HG02588 (cell line): ENCODE measurements around the gene FOXC2.

Experiments
- ATAC-seq: cut with Tn5 transposase; IDR thresholded peaks from one replicate; pipeline ENCODE4 v1.9.1; 2021; ENCODE audit warnings: mild to moderate bottlenecking, moderate library complexity; ENCODE audit not compliant: unreplicated experiment

Gene FOXC2

DNA sequence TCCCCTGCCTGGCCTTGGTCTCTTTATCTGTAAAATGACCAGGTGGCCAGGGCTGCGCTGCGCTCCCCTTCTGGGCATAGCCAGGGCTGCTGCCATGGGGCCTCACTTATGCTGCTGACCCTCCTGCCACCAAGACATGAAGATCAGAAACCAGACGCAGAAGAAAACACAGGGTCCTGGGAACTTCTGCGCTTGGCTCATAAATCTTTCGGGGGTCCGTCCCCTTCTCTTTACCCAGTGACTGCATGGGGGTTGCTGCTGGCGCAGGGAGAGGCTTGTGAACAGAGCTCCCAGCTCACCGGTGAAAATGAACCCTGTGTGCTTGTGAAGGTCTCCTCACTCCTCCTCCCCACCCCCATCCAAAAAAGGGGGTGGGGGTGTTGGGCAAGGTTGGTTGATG is 6.0 kb downstream of the FOXC2 start:
- no peak for ATAC-seq

DNA sequence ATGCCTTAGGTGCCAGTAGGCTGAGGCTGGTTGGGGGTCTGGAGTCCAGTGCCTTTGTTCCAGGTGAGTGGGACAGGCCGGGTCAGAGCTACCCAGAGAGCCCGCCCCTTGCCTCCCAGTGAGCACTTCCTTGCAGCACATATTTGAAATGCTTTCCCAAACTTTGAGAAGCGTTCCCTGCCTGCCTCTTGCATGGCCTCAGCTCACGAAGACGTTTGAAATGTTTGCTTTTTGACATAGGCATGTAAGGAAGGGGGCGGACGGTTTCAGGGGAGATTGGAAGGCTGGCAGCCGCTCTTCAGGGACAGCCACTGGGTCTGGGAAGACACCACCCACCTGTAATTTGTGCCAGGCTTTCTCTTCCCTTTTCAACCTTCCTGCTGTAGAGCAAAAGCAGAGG is 6.6 kb downstream of the FOXC2 start:
- ATAC-seq: no peak

DNA sequence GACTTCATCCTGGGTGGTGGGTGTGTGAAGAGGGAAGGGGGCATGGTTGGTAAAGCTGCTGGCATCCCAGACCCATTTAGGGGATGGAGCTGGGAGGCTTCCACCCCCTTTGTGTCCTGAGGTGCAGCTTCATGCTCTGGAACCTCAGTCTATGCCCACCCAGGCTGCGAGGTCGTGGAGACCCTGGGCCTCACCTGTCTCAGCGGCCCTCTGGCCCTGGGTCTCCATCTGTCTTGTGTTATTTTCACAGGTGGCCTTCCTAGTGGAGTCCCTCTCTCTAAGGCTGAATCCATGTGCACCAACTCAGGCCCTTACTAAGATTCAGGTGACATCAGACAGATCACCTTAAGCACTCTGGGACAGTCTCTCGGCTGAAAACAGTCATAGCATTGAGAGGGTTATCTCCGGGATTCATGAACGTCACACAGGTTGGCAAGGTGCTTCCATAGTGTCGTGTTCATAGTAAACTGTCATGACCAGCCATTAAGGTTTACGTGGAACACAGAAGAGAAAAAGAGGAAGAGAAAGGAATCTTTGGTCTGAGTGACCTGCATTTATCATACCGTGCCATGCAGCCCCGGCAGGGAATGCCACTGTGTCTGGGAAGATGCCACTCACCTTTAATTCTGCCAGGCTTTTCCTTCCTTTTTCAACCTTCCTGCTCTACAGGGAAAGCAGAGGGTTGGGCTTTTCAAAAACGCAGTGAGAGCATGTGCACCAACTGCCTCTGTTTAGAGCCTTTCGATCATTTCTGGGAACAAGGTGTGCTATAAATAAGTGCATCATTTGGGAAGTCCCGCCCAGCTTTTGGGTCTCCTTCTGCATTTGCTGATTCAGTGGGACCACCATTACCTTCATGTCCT is 7.2 kb downstream of the FOXC2 start:
- ATAC-seq: no peak

DNA sequence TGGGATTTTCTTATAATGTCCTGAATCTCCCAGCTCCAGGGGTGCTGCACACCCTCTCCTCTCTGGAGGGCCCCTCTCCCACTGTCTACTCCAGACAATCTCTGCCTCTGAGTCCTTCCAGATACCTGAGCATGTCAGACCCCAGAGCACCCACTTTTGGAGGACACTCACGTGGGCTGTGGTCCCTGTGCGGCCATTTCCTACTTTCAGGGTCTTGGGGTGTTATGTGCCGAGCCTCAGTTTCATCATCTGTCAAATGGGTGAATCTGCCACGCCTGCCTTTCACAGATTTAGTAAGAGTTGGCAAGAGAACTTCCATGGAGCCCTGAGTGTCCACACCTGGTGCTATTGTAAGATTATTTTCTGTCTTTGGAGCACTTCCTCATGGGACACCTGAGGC is 8.0 kb downstream of the FOXC2 start:
- ATAC-seq: no peak

DNA sequence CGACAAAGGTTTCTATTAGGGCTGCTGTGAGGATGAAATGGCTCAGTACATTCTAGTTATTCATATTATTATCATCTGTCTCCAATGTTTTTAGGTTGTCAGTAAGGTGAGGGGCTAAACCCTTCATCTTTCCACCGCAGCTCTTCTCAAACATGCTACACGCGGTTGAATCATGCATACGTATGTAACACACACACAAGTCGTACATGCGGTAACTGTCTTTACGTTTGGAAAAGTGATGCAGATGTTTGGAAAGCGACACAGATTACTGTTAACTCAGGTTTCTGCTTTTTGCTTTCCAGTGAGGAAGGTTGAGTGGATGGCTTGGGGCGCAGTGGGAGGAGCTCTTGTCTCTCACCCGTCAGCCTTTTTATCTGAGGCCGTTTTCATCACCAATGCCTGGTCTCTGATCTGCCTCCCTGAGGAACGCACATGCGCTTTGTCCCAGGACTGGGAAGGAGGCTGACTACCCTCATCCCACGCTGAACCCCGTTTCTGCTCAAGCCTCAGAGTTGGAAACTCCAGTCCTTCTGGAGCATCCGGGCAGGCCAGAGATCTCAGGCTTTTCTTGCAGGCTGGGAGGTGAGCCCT is 8.6 kb downstream of the FOXC2 start:
- ATAC-seq: no peak

DNA sequence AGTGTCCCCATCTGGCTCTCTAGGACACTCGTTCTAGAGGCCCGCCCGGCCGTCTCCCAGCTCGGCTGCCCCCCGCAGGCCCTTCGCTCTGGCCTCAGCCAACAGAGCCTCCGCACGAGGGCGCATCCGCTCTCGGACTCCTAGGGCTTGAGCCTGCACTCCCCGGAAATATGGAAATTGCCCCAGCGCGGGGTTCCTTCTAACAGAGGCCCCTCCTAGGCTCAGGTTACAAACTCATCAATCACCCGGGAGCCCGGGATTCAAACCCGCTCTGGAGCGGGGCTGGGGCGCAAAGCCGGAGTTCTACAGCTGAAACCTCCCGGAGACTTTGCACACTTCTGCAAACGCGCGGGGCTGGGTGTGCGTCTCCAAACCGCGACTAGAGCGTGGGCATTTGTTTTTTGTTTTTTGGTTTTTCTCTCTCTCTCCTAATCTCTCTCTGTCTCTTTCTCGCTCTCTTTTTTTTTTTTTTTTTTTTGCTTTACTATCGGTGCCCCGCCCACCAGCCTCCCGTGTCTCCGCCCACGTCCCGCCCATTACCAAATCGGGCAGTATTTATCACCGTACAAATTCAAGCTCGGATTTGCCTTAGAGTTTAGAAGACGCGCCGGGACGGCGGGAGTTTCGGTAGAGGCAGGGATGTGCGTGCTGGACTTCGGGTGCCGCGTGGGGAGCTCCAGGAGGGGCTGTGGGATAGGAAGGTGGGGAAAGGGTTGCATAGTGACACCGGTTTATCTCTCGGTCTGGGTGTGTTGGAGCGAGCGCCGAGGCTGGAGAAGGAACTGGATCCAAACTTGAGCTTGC is 9.3 kb downstream of the FOXC2 start:
- ATAC-seq: no peak

DNA sequence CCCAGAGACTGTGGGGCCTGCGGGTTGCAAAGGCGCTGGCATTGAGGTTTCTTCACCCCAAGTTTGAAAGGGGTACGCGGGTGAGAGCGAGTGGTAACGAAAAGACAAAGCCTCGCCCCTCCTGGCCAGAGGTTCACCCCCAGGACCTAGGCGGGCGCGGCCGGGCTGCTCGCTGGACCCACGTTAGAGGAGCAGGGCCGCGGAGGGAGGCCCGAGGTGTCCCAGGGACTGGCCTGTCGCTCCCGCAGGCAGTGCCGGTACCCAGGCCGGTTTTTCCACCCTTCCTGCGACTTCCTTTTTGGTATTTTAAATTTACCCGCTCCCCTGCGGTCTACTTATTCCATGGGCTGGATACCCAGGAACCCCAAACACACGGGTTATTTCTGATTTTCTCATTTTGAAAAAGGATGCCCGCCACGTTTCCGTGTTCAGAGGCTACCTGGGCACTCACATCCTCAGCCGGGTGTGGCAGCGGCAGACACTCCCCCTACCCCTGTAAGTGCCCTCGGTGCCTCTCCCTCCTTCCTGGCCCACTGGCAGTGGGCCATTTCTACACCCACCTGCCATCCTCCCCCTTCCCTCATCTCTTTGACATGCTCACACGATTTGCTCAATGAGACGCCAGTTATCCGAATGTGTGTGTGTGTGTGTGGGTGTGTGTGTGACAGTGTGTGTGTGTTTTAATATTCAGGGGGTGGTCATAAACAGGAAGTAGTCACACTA is 10.1 kb downstream of the FOXC2 start:
- ATAC-seq: no peak

DNA sequence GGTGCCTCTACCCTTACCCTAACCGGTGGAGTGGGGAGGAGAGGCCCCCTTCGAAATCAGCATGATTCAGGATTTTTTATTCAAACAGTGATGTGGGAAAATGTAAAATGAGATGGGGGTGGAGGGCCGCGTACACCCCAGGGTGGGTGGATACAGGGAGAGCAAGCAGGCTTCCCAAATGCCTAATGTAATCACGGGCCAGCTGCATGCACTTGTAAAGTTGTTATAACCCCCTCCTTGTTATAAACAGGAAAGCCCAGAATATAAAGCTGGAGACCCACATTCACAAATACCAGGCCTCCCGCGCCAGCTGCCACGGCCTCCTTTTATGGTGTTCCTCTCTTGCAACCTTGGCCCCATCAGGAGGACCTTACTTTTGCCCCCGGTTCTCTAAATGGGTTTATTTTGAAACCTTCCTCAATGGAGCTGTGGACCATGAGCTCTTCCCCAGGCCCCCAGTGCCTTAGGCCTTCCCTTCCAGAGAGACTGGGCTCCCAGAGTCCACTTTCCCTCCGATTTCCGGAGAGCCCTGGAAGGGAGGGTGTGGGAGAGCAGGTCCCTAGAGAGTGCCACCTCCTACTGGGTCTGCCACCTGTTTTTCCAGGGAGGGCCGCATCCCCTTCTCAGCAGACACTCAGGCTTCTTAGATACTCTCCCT is 10.8 kb downstream of the FOXC2 start:
- ATAC-seq: no peak

DNA sequence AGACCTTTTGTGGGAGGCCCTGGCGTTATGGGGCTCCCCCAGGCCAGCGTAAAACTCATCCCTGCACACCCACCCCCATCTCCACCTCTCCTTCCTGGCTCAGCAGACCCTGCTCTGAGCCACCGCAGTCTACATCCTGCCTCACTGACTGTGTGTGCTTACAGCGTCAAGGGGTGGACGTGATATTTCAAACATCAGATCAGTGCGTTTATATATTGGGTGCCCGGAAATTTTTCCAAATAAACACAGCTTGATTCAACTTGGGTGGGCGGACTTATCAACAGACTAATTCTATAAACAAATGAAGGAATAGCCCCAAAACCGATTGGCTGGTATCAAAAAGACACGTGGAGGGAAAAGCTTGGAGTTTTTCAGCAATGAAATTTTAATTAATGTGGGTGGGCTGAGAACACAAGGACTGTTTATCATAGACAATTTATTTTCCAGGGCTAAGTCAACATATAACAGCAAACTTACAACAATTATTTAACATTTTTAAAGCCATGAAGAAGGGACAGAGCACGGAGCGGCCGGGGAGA is 11.5 kb downstream of the FOXC2 start, which contains the start of gene FOXL1:
Gene FOXL1, plus strand, starts transcription at position 489 of the 539 bp plus-strand sequence. CDS start 175 bp downstream, outside the sequence.
- ATAC-seq: no peak

DNA sequence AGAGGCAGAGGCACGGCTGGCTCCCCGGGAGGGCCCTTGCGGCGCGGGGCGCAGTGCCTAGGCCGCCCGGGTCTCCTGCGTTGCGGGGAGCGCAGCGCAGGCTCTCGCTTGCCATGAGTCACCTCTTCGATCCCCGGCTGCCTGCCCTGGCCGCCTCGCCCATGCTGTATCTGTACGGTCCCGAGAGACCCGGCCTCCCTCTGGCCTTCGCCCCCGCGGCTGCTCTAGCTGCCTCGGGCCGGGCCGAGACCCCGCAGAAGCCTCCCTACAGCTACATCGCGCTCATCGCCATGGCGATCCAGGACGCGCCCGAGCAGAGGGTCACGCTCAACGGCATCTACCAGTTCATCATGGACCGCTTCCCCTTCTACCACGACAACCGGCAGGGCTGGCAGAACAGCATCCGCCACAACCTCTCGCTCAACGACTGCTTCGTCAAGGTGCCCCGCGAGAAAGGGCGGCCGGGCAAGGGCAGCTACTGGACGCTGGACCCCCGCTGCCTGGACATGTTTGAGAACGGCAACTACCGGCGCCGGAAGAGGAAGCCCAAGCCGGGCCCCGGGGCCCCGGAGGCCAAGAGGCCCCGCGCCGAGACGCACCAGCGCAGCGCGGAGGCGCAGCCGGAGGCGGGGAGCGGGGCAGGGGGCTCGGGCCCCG is 12.1 kb downstream of the FOXC2 start:
- ATAC-seq: no peak

DNA sequence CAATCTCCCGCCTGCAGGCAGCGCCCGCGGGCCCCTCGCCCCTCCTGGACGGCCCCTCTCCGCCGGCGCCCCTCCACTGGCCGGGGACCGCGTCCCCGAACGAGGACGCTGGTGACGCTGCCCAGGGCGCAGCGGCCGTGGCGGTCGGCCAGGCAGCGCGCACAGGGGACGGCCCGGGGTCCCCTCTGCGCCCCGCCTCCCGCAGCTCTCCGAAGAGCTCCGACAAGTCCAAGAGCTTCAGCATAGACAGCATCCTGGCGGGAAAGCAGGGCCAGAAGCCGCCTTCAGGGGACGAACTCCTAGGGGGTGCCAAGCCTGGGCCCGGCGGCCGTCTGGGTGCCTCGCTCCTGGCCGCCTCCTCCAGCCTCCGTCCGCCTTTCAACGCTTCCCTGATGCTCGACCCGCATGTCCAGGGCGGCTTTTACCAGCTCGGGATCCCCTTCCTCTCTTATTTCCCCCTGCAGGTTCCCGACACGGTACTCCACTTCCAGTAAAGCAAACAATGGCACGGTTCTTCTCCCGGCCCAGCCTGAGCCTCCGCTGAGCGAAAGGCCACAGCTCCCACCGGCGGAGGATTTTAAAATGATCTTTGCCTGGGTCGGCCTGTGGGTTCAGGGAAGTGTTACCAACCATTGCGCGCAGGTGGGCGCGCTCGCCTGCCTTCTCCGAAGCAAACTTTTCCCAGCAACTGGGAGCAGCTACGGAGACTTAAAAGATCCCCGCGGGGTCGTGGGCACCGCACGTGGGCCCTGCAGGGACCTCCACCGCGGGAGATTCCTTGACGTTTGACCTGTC is 12.8 kb downstream of the FOXC2 start:
- no peak for ATAC-seq

DNA sequence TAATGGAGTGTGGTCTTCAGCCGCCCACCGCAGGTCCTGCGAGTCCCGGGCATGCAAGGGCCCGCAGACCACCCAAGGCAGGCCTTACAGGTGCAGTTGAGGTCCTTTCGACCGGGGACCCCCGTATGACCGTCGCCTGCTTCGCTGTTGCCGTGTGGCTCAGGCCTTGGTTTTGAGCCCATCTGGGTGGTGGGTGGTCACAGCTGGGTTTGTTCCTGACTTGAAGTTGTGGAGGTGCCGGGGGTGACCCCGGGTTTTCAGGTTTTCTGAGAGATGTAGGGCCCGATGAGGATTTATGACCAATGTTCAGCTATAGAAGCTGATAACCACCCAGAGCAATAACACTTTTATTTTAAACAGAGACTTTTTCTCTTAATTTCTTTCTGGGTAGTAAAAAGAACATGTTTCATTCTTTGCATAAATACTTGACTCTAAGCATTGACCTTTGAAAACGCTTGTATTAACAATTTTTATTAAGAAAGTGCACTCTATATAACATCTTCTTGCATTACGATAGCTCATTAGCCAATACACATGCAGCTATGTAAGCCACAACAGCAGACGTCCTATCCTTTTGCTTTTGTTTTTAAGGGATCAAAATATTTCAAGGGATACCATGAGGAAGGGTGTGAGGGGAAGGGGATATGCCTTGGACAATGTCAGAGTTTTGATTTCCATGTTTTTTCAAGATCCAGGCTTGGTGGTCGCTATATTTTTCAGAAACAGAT is 13.6 kb downstream of the FOXC2 start:
- no peak for ATAC-seq

DNA sequence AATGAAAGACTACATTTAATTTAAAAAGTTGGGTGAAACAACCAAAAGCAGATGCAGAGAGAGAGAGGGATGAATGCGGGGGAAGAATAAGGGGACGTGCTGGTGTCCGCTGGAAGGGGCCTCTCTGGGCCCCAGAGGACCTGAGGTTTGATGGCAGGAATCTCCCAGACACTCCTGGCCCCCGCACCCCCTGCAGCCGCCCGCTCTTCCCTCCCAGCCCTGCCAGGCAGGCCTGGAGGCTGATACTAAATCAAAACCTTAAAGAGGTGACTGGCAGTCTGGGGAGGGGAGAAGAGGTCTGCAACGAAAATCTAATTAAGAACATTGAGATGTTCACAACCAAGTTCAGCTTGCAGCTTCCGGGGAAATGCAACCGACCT is 14.2 kb downstream of the FOXC2 start:
- no peak for ATAC-seq

DNA sequence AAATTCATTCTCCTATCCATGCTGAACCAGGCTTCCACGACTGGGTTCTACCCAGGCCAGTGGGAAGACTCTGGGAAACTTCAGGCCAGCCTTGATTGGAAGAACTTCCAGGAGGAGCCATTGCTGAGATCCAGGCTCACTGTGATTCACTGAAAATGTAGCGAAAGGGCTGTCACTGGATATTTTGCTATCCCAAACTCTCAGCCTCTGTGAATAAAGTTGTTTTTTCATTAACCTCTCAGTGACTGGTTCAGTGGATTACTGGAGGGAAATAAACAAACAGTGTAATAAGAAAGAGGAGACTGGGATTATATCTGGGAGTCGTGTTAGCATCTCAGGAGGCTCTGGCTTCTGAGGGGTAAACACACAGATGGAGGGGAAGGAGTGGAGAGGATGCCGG is 14.8 kb downstream of the FOXC2 start:
- ATAC-seq: no peak

DNA sequence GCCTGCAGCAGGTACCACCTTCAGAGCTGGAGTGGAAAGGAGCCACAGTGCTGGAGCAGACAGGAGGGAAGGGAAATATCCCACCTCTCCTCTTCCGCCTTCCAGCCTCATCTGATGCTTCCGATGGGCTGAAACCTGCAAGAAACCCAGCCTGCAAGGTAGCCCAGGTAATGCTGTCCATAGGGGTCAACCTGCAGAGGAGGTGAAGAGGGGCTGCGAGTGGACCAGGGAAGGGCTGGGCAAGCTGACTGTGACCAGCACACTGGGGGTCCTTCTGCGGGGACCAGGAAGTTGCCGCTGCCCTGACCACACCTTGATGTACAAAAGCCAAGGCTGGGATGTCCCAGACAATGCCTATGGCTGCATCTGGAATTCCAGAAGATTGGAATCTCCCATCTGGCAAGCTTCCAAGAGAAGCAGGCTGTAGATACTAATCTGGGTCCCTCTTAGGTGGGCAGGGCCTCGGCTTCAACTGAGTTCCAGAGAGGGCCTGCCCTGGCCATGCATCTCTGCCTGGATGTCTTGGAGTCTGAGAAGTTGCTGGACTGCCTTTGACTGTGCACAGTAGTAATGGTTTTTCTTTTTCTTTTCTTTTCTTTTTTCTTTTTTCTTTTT is 17.5 kb downstream of the FOXC2 start:
- no peak for ATAC-seq

DNA sequence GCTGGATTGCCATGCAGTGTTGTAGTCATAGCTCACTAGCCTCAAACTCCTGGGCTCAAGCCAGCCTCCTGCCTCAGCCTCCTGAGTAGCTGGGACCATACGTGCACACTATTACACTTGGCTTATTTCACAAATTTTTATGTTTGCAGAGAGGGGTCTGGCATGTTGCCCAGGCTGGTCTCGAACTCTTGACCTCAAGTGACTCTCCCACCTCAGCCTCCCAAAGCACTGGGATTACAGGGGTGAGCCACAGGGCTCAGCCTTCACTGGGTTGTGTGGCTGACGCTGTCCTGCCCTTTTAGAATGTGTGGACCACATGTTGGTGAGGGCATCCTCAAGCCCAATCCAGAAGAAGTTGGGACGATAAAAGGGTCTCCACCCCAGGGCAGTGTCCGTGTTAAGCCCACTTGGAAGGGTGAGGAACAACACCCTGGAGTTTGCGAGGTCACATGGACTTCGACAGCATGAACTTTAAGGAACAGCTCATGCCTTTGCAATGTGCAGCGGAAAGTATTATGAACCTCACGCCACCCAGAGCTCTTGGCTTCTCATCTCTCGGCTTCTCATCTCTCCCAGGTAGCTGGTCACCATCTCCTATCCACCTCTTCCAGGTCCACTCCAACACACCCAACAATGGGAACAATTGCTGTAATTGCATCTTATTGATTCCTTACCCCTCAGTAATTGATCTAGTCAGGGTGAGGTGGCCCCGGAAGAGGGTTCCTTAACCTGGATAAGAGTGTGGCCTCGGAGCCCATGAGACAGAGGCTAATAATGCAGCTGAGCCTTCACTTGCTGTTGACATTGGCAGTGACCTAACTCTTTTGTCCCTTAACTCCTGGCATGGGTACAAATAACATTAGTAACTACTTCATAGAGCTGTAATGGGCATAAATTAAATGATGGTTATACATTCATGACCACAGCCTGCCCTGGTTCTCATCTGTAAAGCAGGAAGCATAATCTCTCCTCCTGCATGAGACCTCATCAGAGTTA is 18.4 kb downstream of the FOXC2 start:
- ATAC-seq: no peak
